ENCODE data around the gene PLXDC1. TPM values are rescaled to one million over a fixed set of nuclear protein-coding genes. Genes with fewer than 3 reads are reported as not detected.

The PLXDC1 gene
- polyA plus RNA-seq: 10 to 100 TPM in 1 of 3 donors, 1 to 10 TPM in 2; 1.2 to 10.7 (median 4.7) TPM

GRCh38 chr17:39151150-39151942, at the start of gene PLXDC1:
TSS of gene PLXDC1 (minus strand) at chr17:39151637. CDS start at chr17:39151437, 200 bp downstream.
- 2 to 4% (median 2%) methylated on average over 34 to 67 of the region's 68 CpGs for WGBS, 3 donors
- no peak within 1 kb of the TSS for H3K27ac ChIP-seq (ENCODE audit: low read depth, low read length)

- peak overlapping the region; percentile 84 for H3K27ac ChIP-seq (ENCODE audit: low read depth, low read length)
- 29 to 37% (median 31%) methylated on average over 10 to 11 of the region's 11 CpGs for WGBS, 3 donors
Measured at GRCh38 chr17:39200957-39201510, 49.6 kb upstream of the PLXDC1 start.

GRCh38 chr17:39200070-39200879, 48.8 kb upstream of the PLXDC1 start, which contains the start of gene RPL19:
TSS of gene RPL19 (plus strand) at chr17:39200283. CDS start at chr17:39200345, 62 bp downstream.
- H3K27ac ChIP-seq (ENCODE audit: low read depth, low read length): peak within 1 kb of the TSS; percentile 84
- WGBS, 3 donors: 0 to 1% (median 0%) methylated on average over 50 to 52 of the region's 52 CpGs

GRCh38 chr17:39199820-39200069, 48.3 kb upstream of the PLXDC1 start:
- no peak overlapping the region for H3K27ac ChIP-seq (ENCODE audit: low read depth, low read length)
- WGBS, 3 donors: 0 to 1% (median 1%) methylated on average over 10 of the region's 10 CpGs

- 69 to 82% (median 75%) methylated on average over 4 of the region's 4 CpGs for WGBS, 3 donors
- no peak overlapping the region for H3K27ac ChIP-seq (ENCODE audit: low read depth, low read length)
Measured at GRCh38 chr17:39198186-39198566, 46.7 kb upstream of the PLXDC1 start.

GRCh38 chr17:39197380-39198185, 46.1 kb upstream of the PLXDC1 start, which contains the start of gene CACNB1:
TSS of gene CACNB1 (minus strand) at chr17:39197669. CDS start at chr17:39197495, 174 bp downstream.
- peak within 1 kb of the TSS; percentile 58 for H3K27ac ChIP-seq (ENCODE audit: low read depth, low read length)
- 1 to 2% (median 1%) methylated on average over 32 to 55 of the region's 55 CpGs for WGBS, 3 donors

GRCh38 chr17:39196808-39197291, 45.4 kb upstream of the PLXDC1 start:
- H3K27ac ChIP-seq (ENCODE audit: low read depth, low read length): no peak overlapping the region
- 0 to 1% (median 1%) methylated on average over 28 to 30 of the region's 30 CpGs for WGBS, 3 donors

GRCh38 chr17:39196241-39196807, 44.9 kb upstream of the PLXDC1 start:
- 40 to 49% (median 43%) methylated on average over 8 of the region's 8 CpGs for WGBS, 3 donors
- H3K27ac ChIP-seq (ENCODE audit: low read depth, low read length): no peak overlapping the region

GRCh38 chr17:39195568-39196160, 44.2 kb upstream of the PLXDC1 start:
- H3K27ac ChIP-seq (ENCODE audit: low read depth, low read length): no peak overlapping the region
- 42 to 70% (median 48%) methylated on average over 8 of the region's 8 CpGs for WGBS, 3 donors

- no peak overlapping the region for H3K27ac ChIP-seq (ENCODE audit: low read depth, low read length)
- 70 to 81% (median 72%) methylated on average over 10 of the region's 10 CpGs for WGBS, 3 donors
Measured at GRCh38 chr17:39194985-39195524, 43.6 kb upstream of the PLXDC1 start.

- 69 to 74% (median 73%) methylated on average over 20 of the region's 20 CpGs for WGBS, 3 donors
- no peak overlapping the region for H3K27ac ChIP-seq (ENCODE audit: low read depth, low read length)
Measured at GRCh38 chr17:39194089-39194984, 42.9 kb upstream of the PLXDC1 start.

GRCh38 chr17:39193346-39193745, 41.9 kb upstream of the PLXDC1 start:
- H3K27ac ChIP-seq (ENCODE audit: low read depth, low read length): no peak overlapping the region
- WGBS, 3 donors: 68 to 85% (median 84%) methylated on average over 10 of the region's 10 CpGs

GRCh38 chr17:39192901-39193300, 41.5 kb upstream of the PLXDC1 start:
- H3K27ac ChIP-seq (ENCODE audit: low read depth, low read length): no peak overlapping the region
- WGBS, 3 donors: 94 to 97% (median 97%) methylated on average over 15 to 16 of the region's 16 CpGs

- 91 to 94% (median 92%) methylated on average over 8 to 9 of the region's 9 CpGs for whole genome bisulfite sequencing, 3 donors
- H3K27ac ChIP-seq (ENCODE audit: low read depth, low read length): no peak overlapping the region
Measured at GRCh38 chr17:39191750-39192510, 40.5 kb upstream of the PLXDC1 start.

GRCh38 chr17:39187152-39187830, 35.9 kb upstream of the PLXDC1 start:
- no peak overlapping the region for H3K27ac ChIP-seq (ENCODE audit: low read depth, low read length)
- WGBS, 3 donors: 84 to 92% (median 90%) methylated on average over 9 of the region's 9 CpGs
